Activated T-cell treated with anti-CD3 and anti-CD28 coated beads, Interleukin-2, amount 50 U/mL, for 72 hours (primary cell): ENCODE results near the gene PPT1. TPM values are rescaled to one million over a fixed set of nuclear protein-coding genes. Genes with fewer than 3 reads are reported as not detected.

Experiments used
- ATAC-seq, 2 donors: fragments of 150-1000 bp; cut with Tn5 transposase; replicated peaks in 1 of 2; 2 replicates each; pipeline ENCODE4 v1.10.0; 2021; ENCODE audit warnings: moderate library complexity in 2 of 2, mild to moderate bottlenecking in 1 of 2
- DNase-seq, 2 donors: peaks; one replicate each; pipeline ENCODE4 v3.0.0; 2021 to 2022; ENCODE audit warnings: mixed read lengths in 1 of 2
- H3K27ac Mint-ChIP-seq: one replicate; pipeline ENCODE4 v1.8.0; 2022; ENCODE audit warnings: mild to moderate bottlenecking, moderate library complexity, mixed read lengths
- H3K27me3 Mint-ChIP-seq: one replicate; pipeline ENCODE4 v1.8.0; 2022; ENCODE audit warnings: low read depth, mixed read lengths
- H3K36me3 Mint-ChIP-seq, 2 donors: one replicate each; pipeline ENCODE4 v1.8.0; 2022; ENCODE audit warnings: mixed read lengths in 2 of 2, mild to moderate bottlenecking in 1 of 2; ENCODE audit not compliant: insufficient read depth in 2 of 2
- H3K4me1 Mint-ChIP-seq: one replicate; pipeline ENCODE4 v1.8.0; 2022; ENCODE audit warnings: low read depth, mixed read lengths
- H3K4me3 Mint-ChIP-seq, 2 donors: one replicate each; pipeline ENCODE4 v1.8.0; 2022; ENCODE audit warnings: mild to moderate bottlenecking in 2 of 2, mixed read lengths in 2 of 2, moderate library complexity in 2 of 2
- H3K9me3 Mint-ChIP-seq, 2 donors: one replicate each; pipeline ENCODE4 v1.8.0; 2022; ENCODE audit warnings: mixed read lengths in 2 of 2
- total RNA-seq, 2 donors: library from RNA; stranded (reverse); gene quantifications; one replicate each; pipeline ENCODE4 v1.2.3, GENCODE V29; 2022

PPT1 gene
- total RNA-seq, 2 donors from 2014 or later: 52.6 to 53.2 TPM

DNA sequence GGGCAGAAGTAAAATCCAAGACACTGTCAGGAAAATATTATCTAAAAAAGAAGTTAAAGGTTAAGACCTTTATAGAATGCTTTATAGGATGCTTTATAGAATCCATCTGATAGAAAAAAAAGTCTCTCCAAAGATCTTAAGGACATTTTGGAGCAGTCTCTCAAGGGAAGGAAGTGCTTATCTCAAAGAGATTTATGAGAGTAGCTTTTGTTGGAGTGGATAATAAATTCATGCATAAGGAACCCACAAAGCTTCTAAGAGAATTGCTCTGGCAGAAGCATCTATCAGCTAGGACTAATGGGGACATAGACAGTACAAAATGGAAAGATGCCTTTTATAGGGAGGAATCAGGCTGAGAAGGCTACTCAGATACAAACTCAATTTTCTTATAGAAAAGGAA is 69.4 kb downstream of the PPT1 start:
- no peak for ATAC-seq
- Mint-ChIP-seq H3K27ac (no peak overlapping the region), H3K27me3 (no peaks in the 10 kb centered on the region), H3K36me3 (peaks cover 0 to 3% of the 10 kb centered on the region in 2 donors), H3K4me3 (no peak overlapping the region), H3K9me3 (peaks cover 0 to 3% of the 10 kb centered on the region in 2 donors), H3K4me1 (peaks cover 12% of the 10 kb centered on the region)
- DNase-seq: no peak

DNA sequence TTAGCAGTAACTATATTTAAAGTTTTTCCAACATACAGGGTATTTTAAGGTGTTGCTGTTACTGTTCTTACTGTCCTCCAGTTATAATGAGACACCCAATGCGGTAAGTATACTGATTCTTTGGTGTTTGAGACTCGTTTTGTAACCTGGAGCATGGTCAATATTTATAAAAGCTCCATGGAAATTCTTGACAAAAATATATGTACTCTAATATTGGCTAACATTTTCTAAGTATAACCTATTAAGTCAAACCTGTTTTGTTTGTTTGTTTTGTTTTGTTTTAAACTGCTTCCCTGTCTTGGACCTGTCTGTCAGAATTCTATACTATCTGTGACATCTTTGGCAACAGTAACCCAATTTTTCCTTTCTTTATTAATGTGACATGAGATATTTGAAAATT is 72.4 kb downstream of the PPT1 start:
- ATAC-seq (no peak), DNase-seq (no peak)
- Mint-ChIP-seq H3K36me3 (peaks cover 0 to 3% of the 10 kb centered on the region in 2 donors), H3K27me3 (no peaks in the 10 kb centered on the region), H3K27ac (no peak overlapping the region), H3K9me3 (peaks cover 0 to 3% of the 10 kb centered on the region in 2 donors), H3K4me3 (no peak overlapping the region), H3K4me1 (peaks cover 3% of the 10 kb centered on the region)

DNA sequence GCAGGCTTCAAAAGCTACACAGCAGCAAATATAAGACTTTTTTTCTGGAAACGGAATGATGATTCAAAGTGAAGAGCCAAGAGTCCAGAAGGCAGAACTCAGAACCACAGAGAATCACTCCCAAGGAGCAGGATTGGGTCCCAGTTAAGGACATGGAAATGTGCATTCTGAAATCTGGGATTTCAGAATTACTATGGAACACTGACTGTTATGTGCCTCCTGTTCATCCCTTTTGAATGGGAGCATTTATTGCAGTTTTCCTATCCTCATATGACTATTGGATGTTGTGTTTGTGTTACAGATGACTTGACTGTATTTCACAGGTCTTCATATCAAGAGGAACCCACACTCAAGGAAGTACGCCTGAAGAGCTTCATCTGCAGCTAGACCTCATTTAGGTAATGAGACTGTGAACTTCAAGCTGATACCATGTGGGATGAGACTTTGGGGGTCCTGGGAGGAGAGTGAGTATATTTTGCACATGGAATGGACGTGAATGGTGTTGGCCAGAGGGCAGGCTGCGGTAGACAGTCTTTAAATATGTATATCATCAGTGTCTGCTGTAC is 73.6 kb downstream of the PPT1 start:
- DNase-seq: no peak
- no peaks in the 10 kb centered on the region for H3K4me1 Mint-ChIP-seq
- no peak for ATAC-seq
- peaks cover 0 to 3% of the 10 kb centered on the region in 2 donors for H3K9me3 Mint-ChIP-seq
- H3K36me3 Mint-ChIP-seq: peaks cover 0 to 6% of the 10 kb centered on the region in 2 donors
- no peak overlapping the region for H3K27ac Mint-ChIP-seq
- no peak overlapping the region for H3K4me3 Mint-ChIP-seq
- no peaks in the 10 kb centered on the region for H3K27me3 Mint-ChIP-seq

Other genes with a start within 250 kb of the PPT1 start
- 10 to 100 TPM; 20.5 to 22.6 TPM for gene TRIT1, start 213.7 kb downstream of the PPT1 start, total RNA-seq
- gene MYCL, start 195.3 kb downstream of the PPT1 start, total RNA-seq: under 1 TPM; 0.30 to 0.70 TPM
- gene MFSD2A, start 142.1 kb downstream of the PPT1 start, total RNA-seq: 1 to 10 TPM; 7.2 to 9.5 TPM
- gene CAP1, start 56.5 kb downstream of the PPT1 start, total RNA-seq: 100 to 1,000 TPM; 401 to 411 TPM
- 10 to 100 TPM; 16.8 to 21.2 TPM for gene RLF, start 64.1 kb upstream of the PPT1 start, total RNA-seq
- 1 to 10 TPM in 1 of 2 donors, under 1 TPM in 1; 0.82 to 1.2 TPM for gene TMCO2, start 150.7 kb upstream of the PPT1 start, total RNA-seq
- 10 to 100 TPM; 32.7 to 36.8 TPM for gene ZMPSTE24, start 161.0 kb upstream of the PPT1 start, total RNA-seq
- 10 to 100 TPM; 27.4 to 36.3 TPM for gene COL9A2, start 220.0 kb upstream of the PPT1 start, total RNA-seq